ENCODE results near the gene FGF14. TPM values are rescaled to one million over a fixed set of nuclear protein-coding genes. Genes with fewer than 3 reads are reported as not detected.

The FGF14 gene
- total and polyA plus RNA-seq, 2 donors from 2014 or later: 0.47 to 3.3 TPM

DNA sequence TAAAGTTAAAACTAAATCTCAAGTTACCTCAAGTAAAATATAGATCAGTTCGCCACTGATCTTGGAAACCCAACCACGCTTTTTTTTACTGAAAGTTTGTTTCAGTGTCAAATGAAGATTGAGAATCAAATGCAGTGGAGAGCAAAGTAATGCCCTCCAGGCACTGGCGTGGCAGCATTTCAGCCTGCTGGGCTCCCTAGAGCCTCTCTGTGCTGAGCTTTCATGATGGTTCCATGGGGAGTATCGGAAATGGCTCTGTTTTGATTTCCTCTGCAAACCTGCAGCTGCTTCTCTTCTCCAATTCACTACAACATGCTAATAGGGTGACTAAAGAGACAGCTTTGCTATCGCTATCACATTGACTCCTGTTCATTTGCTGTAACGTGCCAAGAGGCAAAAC lies 141.6 kb downstream of the FGF14 start:
- TF ChIP-seq CTCF (IDR thresholded peaks at IDR 0.05; ENCODE audit: borderline replicate concordance, extremely low read depth, insufficient read depth): no peak
- no peak overlapping the region for H3K4me3 ChIP-seq (ENCODE audit: low read length in 3 of 3)
- FAIRE-seq (no peak), DNase-seq (no peak)
- H3K36me3 ChIP-seq (ENCODE audit: control insufficient read depth in 2 of 3, insufficient read depth in 3 of 3, low read length in 3 of 3): no peaks in the 10 kb centered on the region
- no peaks in the 10 kb centered on the region for H3K27me3 ChIP-seq (ENCODE audit: control insufficient read depth, insufficient read depth, low read length)
- H3K9ac ChIP-seq (ENCODE audit: low read length in 3 of 3): no peak overlapping the region
- intact Hi-C loops (cut with DNase I): no loop called here
- H3K27ac ChIP-seq (ENCODE audit: low read depth in 2 of 2, low read length in 2 of 2): no peak overlapping the region
- H3K4me1 ChIP-seq (ENCODE audit: control insufficient read depth in 2 of 3, insufficient read depth in 2 of 3, low read depth in 1 of 3, low read length in 3 of 3): no peaks in the 10 kb centered on the region
- H3K9me3 ChIP-seq (ENCODE audit: control insufficient read depth in 2 of 3, insufficient read depth in 1 of 3, low read length in 3 of 3): no peaks in the 10 kb centered on the region

- H3K27ac ChIP-seq (ENCODE audit: low read depth in 2 of 2, low read length in 2 of 2): no peak overlapping the region
- H3K9ac ChIP-seq (ENCODE audit: low read length in 3 of 3): no peak overlapping the region
- H3K4me3 ChIP-seq (ENCODE audit: low read length in 3 of 3): no peak overlapping the region
- H3K36me3 ChIP-seq (ENCODE audit: control insufficient read depth in 2 of 3, insufficient read depth in 3 of 3, low read length in 3 of 3): no peaks in the 10 kb centered on the region
- TF ChIP-seq CTCF (IDR thresholded peaks at IDR 0.05; ENCODE audit: borderline replicate concordance, extremely low read depth, insufficient read depth): no peak
- no peaks in the 10 kb centered on the region for H3K9me3 ChIP-seq (ENCODE audit: control insufficient read depth in 2 of 3, insufficient read depth in 1 of 3, low read length in 3 of 3)
- FAIRE-seq (no peak), DNase-seq (no peak)
- H3K27me3 ChIP-seq (ENCODE audit: control insufficient read depth, insufficient read depth, low read length): no peaks in the 10 kb centered on the region
- H3K4me1 ChIP-seq (ENCODE audit: control insufficient read depth in 2 of 3, insufficient read depth in 2 of 3, low read depth in 1 of 3, low read length in 3 of 3): no peaks in the 10 kb centered on the region
- intact Hi-C loops (cut with DNase I): no loop called here
Measured at GRCh38 chr13:102255409-102255808, 146.4 kb downstream of the FGF14 start.

- intact Hi-C loops (cut with DNase I): no loop called here
- DNase-seq: no peak
- no peak overlapping the region for H3K4me3 ChIP-seq (ENCODE audit: low read length in 3 of 3)
- TF ChIP-seq CTCF (IDR thresholded peaks at IDR 0.05; ENCODE audit: borderline replicate concordance, extremely low read depth, insufficient read depth): no peak
- no peak overlapping the region for H3K27ac ChIP-seq (ENCODE audit: low read depth in 2 of 2, low read length in 2 of 2)
- FAIRE-seq: no peak
- H3K27me3 ChIP-seq (ENCODE audit: control insufficient read depth, insufficient read depth, low read length): no peaks in the 10 kb centered on the region
- no peak overlapping the region for H3K9ac ChIP-seq (ENCODE audit: low read length in 3 of 3)
- no peaks in the 10 kb centered on the region for H3K36me3 ChIP-seq (ENCODE audit: control insufficient read depth in 2 of 3, insufficient read depth in 3 of 3, low read length in 3 of 3)
- H3K9me3 ChIP-seq (ENCODE audit: control insufficient read depth in 2 of 3, insufficient read depth in 1 of 3, low read length in 3 of 3): no peaks in the 10 kb centered on the region
- H3K4me1 ChIP-seq (ENCODE audit: control insufficient read depth in 2 of 3, insufficient read depth in 2 of 3, low read depth in 1 of 3, low read length in 3 of 3): no peaks in the 10 kb centered on the region
Measured at GRCh38 chr13:102251817-102252216, 150.0 kb downstream of the FGF14 start.

DNA sequence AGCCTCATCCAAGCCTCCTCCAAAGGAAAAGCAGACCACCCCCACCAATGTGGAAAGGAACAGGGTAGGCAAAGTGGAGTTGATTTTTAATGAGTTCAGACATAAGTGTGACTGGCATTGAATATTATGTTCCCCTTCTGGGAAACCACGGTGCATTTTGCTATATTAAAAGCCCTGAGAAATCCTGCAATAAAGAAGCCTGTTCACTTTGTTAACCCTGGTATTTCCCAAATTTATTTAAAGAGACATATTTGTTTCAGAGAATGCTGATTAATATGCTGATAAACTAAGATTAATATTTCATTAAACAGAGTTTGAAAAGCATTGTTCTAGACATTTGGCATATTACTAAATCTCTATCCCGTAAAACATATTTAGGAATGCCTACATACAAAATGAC lies 151.4 kb downstream of the FGF14 start:
- no peak overlapping the region for H3K9ac ChIP-seq (ENCODE audit: low read length in 3 of 3)
- no peak for TF ChIP-seq CTCF (IDR thresholded peaks at IDR 0.05; ENCODE audit: borderline replicate concordance, extremely low read depth, insufficient read depth)
- no peak overlapping the region for H3K27ac ChIP-seq (ENCODE audit: low read depth in 2 of 2, low read length in 2 of 2)
- DNase-seq (no peak), FAIRE-seq (no peak)
- H3K27me3 ChIP-seq (ENCODE audit: control insufficient read depth, insufficient read depth, low read length): no peaks in the 10 kb centered on the region
- intact Hi-C loops (cut with DNase I): no loop called here
- H3K4me3 ChIP-seq (ENCODE audit: low read length in 3 of 3): no peak overlapping the region
- no peaks in the 10 kb centered on the region for H3K36me3 ChIP-seq (ENCODE audit: control insufficient read depth in 2 of 3, insufficient read depth in 3 of 3, low read length in 3 of 3)
- H3K9me3 ChIP-seq (ENCODE audit: control insufficient read depth in 2 of 3, insufficient read depth in 1 of 3, low read length in 3 of 3): no peaks in the 10 kb centered on the region
- no peaks in the 10 kb centered on the region for H3K4me1 ChIP-seq (ENCODE audit: control insufficient read depth in 2 of 3, insufficient read depth in 2 of 3, low read depth in 1 of 3, low read length in 3 of 3)

Data from kidney (tissue), 14 donors.